Chondrocyte (in vitro differentiated cells): ENCODE measurements around the gene FTO. TPM values are rescaled to one million over a fixed set of nuclear protein-coding genes. Genes with fewer than 3 reads are reported as not detected.

Source experiments
- DNase-seq: peaks from one replicate; pipeline ENCODE4 v3.0.0; 2021; ENCODE audit warnings: mixed read lengths, low spot score
- H3K27ac Mint-ChIP-seq: one replicate; pipeline ENCODE4 v1.8.0; 2021; ENCODE audit warnings: mild to moderate bottlenecking, moderate library complexity, mixed read lengths; ENCODE audit not compliant: unreplicated experiment
- H3K27me3 Mint-ChIP-seq: 2 replicates; pipeline ENCODE4 v1.8.0; 2021; ENCODE audit warnings: low read depth, mixed read lengths
- H3K36me3 Mint-ChIP-seq: 2 replicates; pipeline ENCODE4 v1.8.0; 2021; ENCODE audit warnings: low read depth, mixed read lengths
- H3K4me1 Mint-ChIP-seq: 2 replicates; pipeline ENCODE4 v1.8.0; 2021; ENCODE audit warnings: low read depth, mild to moderate bottlenecking, mixed read lengths
- H3K4me3 Mint-ChIP-seq: one replicate; pipeline ENCODE4 v1.8.0; 2021; ENCODE audit warnings: mild to moderate bottlenecking, moderate library complexity, mixed read lengths; ENCODE audit not compliant: unreplicated experiment
- H3K9me3 Mint-ChIP-seq: 2 replicates; pipeline ENCODE4 v1.8.0; 2021; ENCODE audit warnings: low read depth, mixed read lengths
- total RNA-seq: library from RNA; stranded (reverse); gene quantifications from 3 replicates; pipeline ENCODE4 v1.2.1, GENCODE V29; 2021
- TF ChIP-seq, protein P1 (sequence below): fragments of 200-600 bp; sonication (generic); IDR thresholded peaks from 2 replicates; pipeline ENCODE4 v1.5.0; 2021; ENCODE audit warnings: antibody characterized with exemption, mild to moderate bottlenecking, moderate library complexity

Gene FTO
- total RNA-seq, 1 donor from 2014 or later, result 85.7 TPM

DNA sequence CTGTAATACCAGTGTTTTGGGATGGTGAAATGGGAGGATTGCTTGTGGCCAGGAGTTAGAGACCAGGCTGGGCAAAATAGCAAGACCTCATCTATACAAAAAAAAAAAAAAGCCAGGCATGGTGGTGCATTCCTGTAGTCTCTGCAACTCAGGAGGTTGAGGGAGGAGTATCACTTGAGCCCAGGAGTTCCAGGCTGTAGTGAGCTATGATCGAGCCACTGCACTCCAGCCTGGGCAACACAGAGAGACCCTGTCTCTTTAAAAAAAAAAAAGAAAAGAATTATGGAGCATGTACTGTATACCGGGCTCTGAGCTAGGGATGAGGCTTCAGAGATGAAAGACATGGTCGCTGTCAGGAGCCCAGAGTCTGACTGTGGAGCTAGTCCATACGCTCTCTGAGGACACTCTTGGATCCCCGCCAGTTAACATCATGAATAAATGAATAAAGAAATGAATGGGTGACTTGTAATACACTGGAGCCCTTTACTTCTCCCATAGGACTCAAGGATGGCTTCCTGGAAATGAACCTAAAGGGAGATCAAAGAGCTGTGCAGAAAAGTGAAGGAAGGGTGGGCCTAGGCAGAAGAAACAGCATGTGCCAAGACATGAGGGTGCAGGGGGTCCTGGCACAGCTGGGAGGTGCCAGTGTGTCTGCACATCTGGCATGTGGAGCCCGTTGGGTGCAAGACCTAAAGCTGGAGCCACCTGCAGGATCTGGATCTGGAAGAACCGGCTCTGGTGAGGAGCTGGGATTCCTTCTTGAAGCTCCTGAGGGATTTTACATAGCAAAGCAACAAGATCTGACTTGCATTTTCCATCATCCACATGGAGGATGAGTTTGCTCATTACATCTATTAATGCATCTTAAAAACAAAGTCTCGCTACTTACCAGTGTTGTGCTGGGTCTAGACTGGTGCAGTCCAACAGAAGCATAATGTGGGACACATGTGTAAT is 462.2 kb downstream of the FTO start:
- Mint-ChIP-seq H3K27ac (no peak overlapping the region), H3K4me3 (no peak overlapping the region), H3K4me1 (no peaks in the 10 kb centered on the region), H3K36me3 (no peaks in the 10 kb centered on the region), H3K27me3 (peaks cover 17% of the 10 kb centered on the region), H3K9me3 (no peaks in the 10 kb centered on the region)
- DNase-seq, result no peak
- TF ChIP-seq, protein P1, sequence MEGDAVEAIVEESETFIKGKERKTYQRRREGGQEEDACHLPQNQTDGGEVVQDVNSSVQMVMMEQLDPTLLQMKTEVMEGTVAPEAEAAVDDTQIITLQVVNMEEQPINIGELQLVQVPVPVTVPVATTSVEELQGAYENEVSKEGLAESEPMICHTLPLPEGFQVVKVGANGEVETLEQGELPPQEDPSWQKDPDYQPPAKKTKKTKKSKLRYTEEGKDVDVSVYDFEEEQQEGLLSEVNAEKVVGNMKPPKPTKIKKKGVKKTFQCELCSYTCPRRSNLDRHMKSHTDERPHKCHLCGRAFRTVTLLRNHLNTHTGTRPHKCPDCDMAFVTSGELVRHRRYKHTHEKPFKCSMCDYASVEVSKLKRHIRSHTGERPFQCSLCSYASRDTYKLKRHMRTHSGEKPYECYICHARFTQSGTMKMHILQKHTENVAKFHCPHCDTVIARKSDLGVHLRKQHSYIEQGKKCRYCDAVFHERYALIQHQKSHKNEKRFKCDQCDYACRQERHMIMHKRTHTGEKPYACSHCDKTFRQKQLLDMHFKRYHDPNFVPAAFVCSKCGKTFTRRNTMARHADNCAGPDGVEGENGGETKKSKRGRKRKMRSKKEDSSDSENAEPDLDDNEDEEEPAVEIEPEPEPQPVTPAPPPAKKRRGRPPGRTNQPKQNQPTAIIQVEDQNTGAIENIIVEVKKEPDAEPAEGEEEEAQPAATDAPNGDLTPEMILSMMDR, result no peak

DNA sequence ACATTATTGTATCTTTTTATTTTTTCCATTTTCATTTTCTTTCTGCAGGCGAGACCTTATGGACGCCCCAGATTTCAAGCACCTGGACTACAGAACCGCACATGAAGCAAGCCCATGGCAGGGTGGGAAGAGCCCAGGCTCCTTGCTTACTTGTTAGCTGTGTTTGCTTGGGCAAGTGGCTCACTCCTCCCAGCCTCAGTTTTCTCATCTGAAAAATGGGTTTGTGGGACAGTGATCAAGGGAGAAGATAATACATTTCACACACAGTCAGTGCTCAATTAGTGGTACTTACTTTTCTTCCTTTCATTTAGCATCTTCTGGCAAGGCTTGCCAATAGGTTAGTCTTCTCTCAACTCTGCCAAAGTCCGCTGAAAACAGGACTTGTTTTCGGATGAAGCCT is 465.2 kb downstream of the FTO start:
- Mint-ChIP-seq H3K9me3 (no peaks in the 10 kb centered on the region), H3K36me3 (no peaks in the 10 kb centered on the region), H3K27me3 (peaks cover 18% of the 10 kb centered on the region), H3K4me3 (no peak overlapping the region), H3K4me1 (peaks cover 9% of the 10 kb centered on the region), H3K27ac (no peak overlapping the region)
- DNase-seq, result no peak
- TF ChIP-seq, protein P1, result no peak

DNA sequence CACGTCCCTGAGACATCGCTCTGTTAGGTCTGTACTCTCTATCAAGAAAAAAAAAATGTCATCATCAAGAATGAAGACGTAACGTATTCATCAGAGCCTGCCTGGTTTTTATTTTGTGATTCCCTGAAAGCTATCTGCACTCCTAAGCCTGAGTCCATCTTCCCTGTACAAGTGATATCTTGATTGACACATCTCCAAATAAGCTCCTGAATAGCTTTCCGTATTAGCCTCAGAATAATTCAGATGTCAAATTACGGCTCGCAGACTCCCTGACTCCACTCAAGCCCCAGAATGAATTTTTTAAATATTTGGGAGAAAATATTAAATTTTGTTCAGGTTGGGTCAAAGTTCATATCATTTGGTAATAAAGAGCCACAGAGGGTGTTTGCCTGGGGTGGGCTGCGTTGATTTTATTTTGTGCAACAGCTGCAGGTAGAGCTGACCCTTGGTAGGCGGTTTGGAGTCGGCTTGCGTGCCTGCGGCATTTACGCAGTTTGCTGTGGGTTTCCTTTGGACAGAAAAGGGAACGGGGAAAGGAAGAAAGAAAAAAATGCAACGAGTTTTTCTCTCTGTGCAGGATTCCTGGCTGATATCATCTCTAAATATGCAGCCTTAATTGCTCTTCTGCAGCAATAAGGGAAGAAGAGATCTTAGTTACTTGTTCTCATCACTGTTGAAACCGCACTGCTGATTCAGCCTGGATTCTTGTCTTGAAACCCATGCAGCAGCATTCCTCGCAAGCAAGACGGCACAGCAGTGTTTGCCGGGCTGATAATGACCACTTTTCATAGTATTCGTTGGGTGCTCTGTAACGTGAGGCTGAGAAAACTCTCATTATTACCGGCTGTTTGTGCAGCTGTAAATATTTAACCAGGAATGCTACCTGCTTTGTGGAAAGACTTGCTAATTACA is 467.9 kb downstream of the FTO start:
- Mint-ChIP-seq H3K9me3 (no peaks in the 10 kb centered on the region), H3K27me3 (peaks cover 33% of the 10 kb centered on the region), H3K4me1 (peaks cover 17% of the 10 kb centered on the region), H3K36me3 (no peaks in the 10 kb centered on the region), H3K27ac (no peak overlapping the region), H3K4me3 (no peak overlapping the region)
- no peak for DNase-seq
- TF ChIP-seq, protein P1, result no peak

GRCh38 chr16:54173490-54173889 is 469.5 kb downstream of the FTO start:
- no peak for DNase-seq
- H3K9me3 Mint-ChIP-seq, result no peaks in the 10 kb centered on the region
- peaks cover 17% of the 10 kb centered on the region for H3K4me1 Mint-ChIP-seq
- peaks cover 38% of the 10 kb centered on the region for H3K27me3 Mint-ChIP-seq
- no peak overlapping the region for H3K4me3 Mint-ChIP-seq
- no peak overlapping the region for H3K27ac Mint-ChIP-seq
- TF ChIP-seq, protein P1, result no peak
- H3K36me3 Mint-ChIP-seq, result no peaks in the 10 kb centered on the region

- Mint-ChIP-seq H3K9me3 (no peaks in the 10 kb centered on the region), H3K4me3 (no peak overlapping the region), H3K27me3 (peaks cover 38% of the 10 kb centered on the region), H3K27ac (no peak overlapping the region), H3K4me1 (peaks cover 17% of the 10 kb centered on the region), H3K36me3 (no peaks in the 10 kb centered on the region)
- no peak for DNase-seq
- TF ChIP-seq, protein P1, result no peak
Observed at GRCh38 chr16:54174201-54174600, 470.2 kb downstream of the FTO start.
